Loucy (cell line): ENCODE measurements around the gene SEPTIN11.

ENCODE experiments used
- CTCF ChIP-seq: fragments of 200-600 bp; sonication (generic); conservative IDR thresholded peaks from 2 replicates; pipeline ENCODE4 v1.5.1; 2014; ENCODE audit warnings: mild to moderate bottlenecking, antibody characterized with exemption, low read length
- EZH2phosphoT487 ChIP-seq: fragments of 200-600 bp; IDR thresholded peaks from 2 replicates; pipeline ENCODE4 v1.6.1; 2018; ENCODE audit warnings: antibody characterized with exemption, mild to moderate bottlenecking, moderate library complexity, borderline replicate concordance

GRCh38 chr4:76987685-76988084 lies 38.1 kb downstream of the SEPTIN11 start:
- TF ChIP-seq CTCF (peak; percentile 19; the same call in 1 of the 2 replicates), EZH2phosphoT487 (no peak)
